ENCODE results near the gene VAV2.

VAV2 gene

DNA sequence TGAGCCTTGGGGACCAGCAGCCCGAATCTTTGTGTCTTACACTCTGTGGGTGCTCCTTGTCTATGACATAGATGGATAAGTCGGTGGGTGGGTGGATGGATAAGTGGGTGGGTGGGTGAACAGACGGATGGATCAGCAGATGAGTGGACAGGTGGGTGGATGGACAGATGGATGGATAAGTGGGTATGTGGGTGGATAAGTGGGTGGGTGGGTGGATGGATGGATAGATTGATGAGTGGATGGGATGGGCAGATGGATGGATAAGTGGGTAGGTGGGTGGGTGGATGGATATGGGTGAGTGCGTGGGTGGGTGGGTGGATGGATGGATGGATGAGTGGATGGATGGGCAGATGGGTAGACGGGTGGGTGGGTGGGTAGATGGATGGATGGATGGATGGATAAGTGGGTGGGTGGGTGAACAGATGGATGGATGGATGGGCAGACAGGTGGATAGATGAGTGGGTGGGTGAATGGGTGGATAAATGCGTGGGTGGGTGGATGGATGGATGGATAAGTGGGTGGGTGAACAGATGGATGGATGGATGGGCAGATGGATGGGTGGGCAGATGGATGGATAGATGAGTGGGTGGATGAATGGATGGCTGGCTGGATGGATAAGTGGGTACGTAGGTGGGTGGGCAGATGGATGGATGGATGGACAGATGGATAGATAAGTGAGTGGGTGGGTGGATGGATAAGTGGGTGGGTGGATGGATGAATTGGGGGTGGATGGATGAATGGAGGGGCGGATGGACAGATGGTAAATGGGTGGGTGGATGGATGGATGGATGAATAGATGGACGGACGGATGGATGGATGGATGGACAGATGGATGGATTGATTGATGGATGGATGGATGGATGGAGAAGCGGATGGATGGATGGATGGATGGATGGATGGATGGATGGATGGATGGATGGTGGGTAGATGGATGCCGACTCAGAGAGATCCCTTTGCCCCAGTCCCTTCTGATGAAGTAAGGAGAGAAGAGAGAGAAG lies 121.2 kb downstream of the VAV2 start:
- DNase-seq = no peak

- DNase-seq = no peak
These were observed 122.3 kb downstream of the VAV2 start for GRCh38 chr9:133869674-133870405.

DNA sequence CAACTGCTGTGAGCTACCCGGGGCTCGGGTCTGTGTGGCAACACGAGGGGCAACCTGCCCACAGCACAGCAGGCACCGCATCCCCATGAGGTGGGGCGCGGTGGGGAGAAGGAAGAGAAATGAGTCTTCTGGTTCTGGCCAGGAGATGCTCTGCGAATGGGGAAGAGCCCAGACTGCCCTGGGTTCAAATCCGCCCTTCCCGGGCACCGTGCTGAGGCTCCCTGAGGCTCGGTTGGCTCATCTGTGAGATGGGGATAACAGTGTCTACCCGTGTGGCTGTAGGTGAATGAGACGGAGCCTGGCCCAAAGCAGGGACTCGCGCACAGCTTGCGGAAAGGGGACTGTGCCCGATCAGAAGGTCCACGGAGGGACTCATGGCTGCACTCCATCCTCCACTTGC lies 123.9 kb downstream of the VAV2 start:
- no peak for DNase-seq

DNA sequence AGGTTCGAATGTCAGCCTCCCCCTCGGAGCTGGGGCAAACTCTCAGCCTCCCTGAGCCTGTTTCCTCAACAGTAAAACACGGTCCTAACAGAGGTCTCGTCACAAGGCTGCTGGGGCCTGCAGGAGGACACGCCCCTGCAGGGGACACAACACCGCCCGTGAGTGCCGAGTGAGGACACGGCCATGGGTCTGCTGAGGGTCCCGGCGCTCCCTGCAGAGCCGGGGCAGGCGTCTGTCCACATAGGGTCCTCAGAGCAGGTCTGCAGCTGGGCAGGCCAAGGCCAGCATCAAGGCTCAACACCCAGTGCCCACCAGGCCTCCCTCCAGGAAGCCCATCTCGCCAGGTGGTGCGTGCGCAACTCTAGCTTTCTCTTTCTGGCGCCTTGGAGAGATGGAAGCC lies 125.2 kb downstream of the VAV2 start:
- DNase-seq = no peak

GRCh38 chr9:133864011-133864410 lies 128.1 kb downstream of the VAV2 start:
- DNase-seq = no peak

DNA sequence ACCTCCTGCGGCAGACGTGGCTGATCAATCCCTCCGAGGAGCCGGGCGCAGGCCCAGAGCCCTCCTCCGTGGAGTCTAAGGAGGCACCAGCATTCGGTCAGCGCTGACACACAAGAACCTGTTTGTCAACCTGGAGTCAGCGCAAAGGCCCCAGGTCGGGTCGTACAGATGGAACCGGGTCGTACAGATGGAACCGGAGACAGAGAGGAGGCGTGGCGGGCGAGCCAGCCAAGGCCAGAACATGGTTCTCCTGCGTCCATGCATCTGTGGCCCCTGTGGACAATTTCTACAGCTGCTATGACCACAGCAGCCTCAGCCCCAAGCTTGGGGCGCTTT lies 128.9 kb downstream of the VAV2 start:
- DNase-seq = no peak

- no peak for DNase-seq
These were observed 129.4 kb downstream of the VAV2 start for GRCh38 chr9:133862585-133863256.

GRCh38 chr9:133861692-133862091 lies 130.4 kb downstream of the VAV2 start:
- no peak for DNase-seq

- DNase-seq = no peak
These were observed 131.0 kb downstream of the VAV2 start for GRCh38 chr9:133861086-133861485.

DNA sequence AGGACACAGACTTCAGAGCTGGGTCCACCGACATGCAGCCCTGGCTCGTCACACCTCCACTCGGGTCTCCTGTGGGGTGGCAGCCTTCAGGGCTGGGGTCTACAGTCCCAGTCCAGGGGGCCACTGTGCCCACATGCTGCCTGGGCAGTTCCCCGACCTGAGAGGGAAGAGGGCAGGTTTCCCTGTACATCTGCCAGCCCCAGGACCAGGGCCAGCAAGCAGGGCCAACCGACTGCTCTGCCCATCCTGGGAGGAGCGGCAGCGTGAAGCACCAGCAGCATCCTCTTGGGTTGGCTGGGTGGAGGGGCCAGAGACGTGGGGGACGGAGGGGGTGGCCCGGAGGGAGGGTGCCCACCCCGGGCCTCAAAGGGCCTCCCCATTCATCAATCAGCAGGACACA lies 133.4 kb downstream of the VAV2 start:
- DNase-seq = no peak

- no peak for DNase-seq
These were observed 134.5 kb downstream of the VAV2 start for GRCh38 chr9:133857639-133858038.

DNA sequence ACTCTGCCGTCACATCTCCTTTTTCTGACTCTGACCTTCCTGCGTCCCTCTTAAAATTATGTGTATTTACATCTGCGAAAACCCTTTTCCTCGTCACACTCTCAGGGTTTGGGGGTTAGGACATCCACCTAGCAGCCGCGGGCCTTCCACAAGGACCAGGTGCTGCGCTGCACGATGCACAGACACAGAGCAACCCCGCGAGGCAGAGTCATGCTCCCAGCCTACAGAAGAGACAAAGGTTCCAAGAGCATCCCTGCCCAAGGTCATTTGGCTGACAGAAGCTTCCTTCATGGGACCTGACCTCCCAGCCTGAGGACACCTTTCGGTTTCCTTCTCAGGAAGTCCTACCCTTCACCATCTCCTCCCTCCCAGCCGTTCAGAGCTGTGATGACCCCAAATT lies 135.3 kb downstream of the VAV2 start:
- no peak for DNase-seq

- no peak for DNase-seq
These were observed 136.2 kb downstream of the VAV2 start for GRCh38 chr9:133855802-133856521.

DNA sequence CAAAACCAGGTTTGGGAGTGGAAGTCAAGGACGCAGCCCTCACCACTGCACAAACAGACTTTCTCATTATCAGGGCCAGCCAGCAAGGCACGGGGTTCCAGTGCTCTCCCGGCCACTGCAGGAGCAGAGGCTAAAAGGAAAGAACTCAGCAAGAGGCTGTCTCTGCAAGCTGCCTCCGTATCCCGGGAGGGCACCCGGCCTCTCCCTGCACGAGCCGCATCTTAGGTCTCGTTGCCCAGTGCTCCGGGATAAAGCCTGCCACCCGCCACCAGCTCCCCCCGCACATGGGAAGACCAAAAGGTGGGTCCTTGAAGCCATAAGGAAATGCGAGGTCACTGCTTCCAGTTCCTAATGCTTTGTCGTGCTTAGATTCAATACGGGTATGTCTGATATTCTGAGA lies 136.8 kb downstream of the VAV2 start:
- DNase-seq = no peak

DNA sequence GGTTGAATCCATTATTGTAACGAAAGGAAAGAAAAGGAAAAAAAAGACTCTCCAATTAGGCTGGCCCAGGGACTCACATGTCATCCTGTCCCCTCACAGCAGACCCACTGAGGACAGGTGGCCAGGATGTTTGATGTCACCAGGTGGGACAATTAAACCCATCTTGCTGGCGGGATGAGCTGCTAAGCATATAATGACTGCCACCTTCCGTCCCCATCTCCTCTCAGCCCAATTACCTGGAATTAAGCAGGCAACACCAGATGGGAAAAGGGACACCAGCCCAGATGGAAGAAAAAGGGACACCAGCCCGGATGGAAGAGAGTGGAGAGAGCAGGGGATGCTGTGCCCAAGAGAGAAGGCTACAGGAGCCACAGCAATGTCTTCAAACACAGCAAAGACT lies 137.4 kb downstream of the VAV2 start:
- DNase-seq = no peak

DNA sequence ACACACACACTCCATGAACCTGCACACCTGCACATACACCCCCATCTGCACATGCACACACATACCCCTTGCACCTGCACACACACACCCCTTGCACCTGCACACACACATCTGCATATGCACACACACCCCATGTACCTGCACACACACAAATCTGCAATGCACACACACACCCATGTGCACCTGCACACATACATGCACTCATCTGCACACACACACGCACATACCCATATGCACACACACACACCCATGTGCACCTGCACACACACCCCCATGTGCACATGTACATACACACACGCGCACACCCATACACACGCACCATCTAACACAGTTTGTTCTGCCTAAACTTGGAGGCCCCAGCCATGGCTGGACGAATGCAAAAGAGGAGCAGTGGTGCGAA lies 138.1 kb downstream of the VAV2 start:
- no peak for DNase-seq

DNA sequence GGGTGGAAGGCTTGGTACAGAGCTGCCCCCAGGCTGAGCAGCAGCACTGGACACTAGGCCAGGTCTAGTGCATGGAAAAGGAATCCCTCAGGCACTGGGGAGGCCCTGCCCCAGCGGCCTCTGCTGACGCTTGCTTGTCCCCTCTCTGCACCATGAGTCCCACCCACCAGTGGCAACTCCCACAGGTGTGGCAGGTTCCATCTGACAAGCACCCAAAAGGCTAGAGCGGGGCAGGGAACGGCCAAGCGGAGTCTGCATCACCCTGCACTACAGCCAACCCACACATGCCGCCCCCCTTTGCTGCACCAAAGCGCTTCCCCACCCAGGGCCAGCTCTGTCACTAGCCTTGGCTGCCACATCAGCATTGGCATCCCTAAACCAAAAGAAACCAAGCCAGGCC lies 138.8 kb downstream of the VAV2 start:
- DNase-seq = no peak

- no peak for DNase-seq
These were observed 139.7 kb downstream of the VAV2 start for GRCh38 chr9:133852431-133852830.

GRCh38 chr9:133851693-133852092 lies 140.4 kb downstream of the VAV2 start:
- no peak for DNase-seq

DNA sequence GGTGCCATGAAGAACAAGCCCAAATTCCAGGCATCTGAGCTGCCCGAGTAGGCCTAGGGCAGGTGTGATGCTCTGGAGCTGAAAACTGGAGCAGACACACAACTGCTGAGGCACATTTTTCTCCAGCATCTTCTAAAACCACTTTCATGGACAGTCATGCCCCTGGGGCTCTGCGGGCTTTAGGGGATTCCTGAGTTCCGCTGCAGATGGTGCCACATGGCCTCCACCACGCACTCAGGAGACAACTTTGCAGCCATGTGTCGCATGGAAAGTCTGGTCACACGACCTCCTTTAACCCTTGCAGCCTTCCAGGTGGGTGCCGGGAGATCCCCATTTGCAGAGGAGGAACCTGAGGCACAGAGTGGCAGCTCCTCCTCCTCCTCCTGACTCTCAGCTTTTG lies 141.2 kb downstream of the VAV2 start:
- DNase-seq = no peak

- DNase-seq = no peak
These were observed 142.0 kb downstream of the VAV2 start for GRCh38 chr9:133850161-133850560.

DNA sequence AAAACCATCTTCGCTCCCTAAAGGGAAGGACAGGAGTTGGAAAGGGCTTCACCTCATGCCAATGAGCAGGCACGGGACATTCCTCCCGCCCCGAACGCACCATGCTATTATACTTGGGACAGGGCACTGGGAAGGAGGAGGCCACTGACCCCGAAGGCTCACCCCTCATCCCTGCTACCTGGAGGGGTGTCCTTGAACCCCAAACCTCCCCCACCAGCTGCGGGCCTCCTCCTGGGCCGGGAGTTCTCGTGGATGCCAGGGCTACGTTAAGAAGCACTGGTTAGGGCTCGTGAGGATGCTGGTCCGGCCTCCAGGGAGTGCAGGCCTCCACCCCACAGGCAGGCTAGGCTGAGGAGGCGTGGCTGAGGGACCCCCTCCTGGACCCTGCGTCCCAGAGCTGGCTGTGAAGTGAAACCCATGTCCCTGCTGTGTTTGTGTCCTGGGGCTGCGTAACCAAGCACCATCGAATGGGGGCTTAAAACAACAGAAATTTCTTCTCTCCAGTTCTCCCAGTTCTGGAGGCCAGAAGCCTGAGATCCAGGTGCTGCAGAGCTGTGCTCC lies 142.9 kb downstream of the VAV2 start:
- no peak for DNase-seq

Measured in stimulated activated CD4-positive, alpha-beta T cell treated with anti-CD3 and anti-CD28 coated beads, Interleukin-1b, Interleukin-23, amount 100 ng/mL, for 48 hours (primary cell).